Spleen (tissue), 11 donors: Measurements from ENCODE around the gene MPZL2. TPM values are rescaled to one million over a fixed set of nuclear protein-coding genes. Genes with fewer than 3 reads are reported as not detected.
A peak's percentile ranks its signal among the peaks of the same experiment; 100 is the strongest.

ENCODE experiments used
- DNase-seq: peaks from one replicate; pipeline ENCODE4 v3.0.0-alpha.2; 2020
- H3K27ac ChIP-seq, 8 donors: fragments of 200-600 bp; sonication (generic) in 7 of 8; 1 replicate in 4 of 8; 2 replicates in 4 of 8; pipeline versions ENCODE4 v1.5.0 to v1.8.0; 2016 to 2021; ENCODE audit warnings: inconsistent platforms in 4 of 8, mild to moderate bottlenecking in 4 of 8, moderate library complexity in 1 of 8
- H3K27me3 ChIP-seq, 7 donors: fragments of 200-600 bp; sonication (generic) in 6 of 7; replicated peaks in 1 of 7; 1 replicate in 4 of 7; 2 replicates in 3 of 7; pipeline versions ENCODE4 v1.5.0 to v1.8.0; 2016 to 2021; ENCODE audit warnings: inconsistent platforms in 3 of 7, mild to moderate bottlenecking in 1 of 7
- H3K36me3 ChIP-seq, 6 donors: fragments of 200-600 bp; sonication (generic) in 5 of 6; 1 replicate in 4 of 6; 2 replicates in 2 of 6; pipeline versions ENCODE4 v1.5.0 to v1.8.0; 2016 to 2021; ENCODE audit warnings: inconsistent platforms in 2 of 6
- H3K4me1 ChIP-seq, 6 donors: fragments of 200-600 bp; sonication (generic) in 5 of 6; 1 replicate in 3 of 6; 2 replicates in 3 of 6; pipeline versions ENCODE4 v1.5.0 to v1.8.0; 2016 to 2021; ENCODE audit warnings: inconsistent platforms in 3 of 6
- H3K4me3 ChIP-seq, 8 donors: fragments of 200-600 bp; sonication (generic) in 7 of 8; 1 replicate in 4 of 8; 2 replicates in 4 of 8; pipeline versions ENCODE4 v1.5.0 to v1.8.0; 2016 to 2021; ENCODE audit warnings: inconsistent platforms in 4 of 8, mild to moderate bottlenecking in 4 of 8, moderate library complexity in 2 of 8
- H3K9me3 ChIP-seq, 8 donors: fragments of 200-600 bp; sonication (generic) in 7 of 8; 1 replicate in 4 of 8; 2 replicates in 4 of 8; pipeline versions ENCODE4 v1.5.0 to v1.8.0; 2016 to 2021; ENCODE audit warnings: inconsistent platforms in 4 of 8
- CTCF ChIP-seq, 11 experiments: fragments of 200-600 bp in 7 of 11; fragments of 450-650 bp in 4 of 11; sonication (generic) in 4 of 11; IDR thresholded peaks in 8 of 11; conservative IDR thresholded peaks in 3 of 11; 1 replicate in 7 of 11; 2 replicates in 4 of 11; pipeline versions ENCODE4 v1.4.0 to v1.8.0; 2016 to 2021; ENCODE audit warnings: antibody characterized with exemption in 11 of 11, inconsistent platforms in 4 of 11, mild to moderate bottlenecking in 1 of 11
- POLR2A ChIP-seq, 3 donors: fragments of 450-650 bp; IDR thresholded peaks; one replicate each; pipeline ENCODE4 v1.5.1; 2017; ENCODE audit warnings: antibody characterized with exemption in 3 of 3, mild to moderate bottlenecking in 1 of 3
- POLR2AphosphoS5 ChIP-seq, 3 donors: sonication (generic); formaldehyde crosslinking; IDR thresholded peaks; one replicate each; pipeline ENCODE4 v1.5.1; 2017; ENCODE audit warnings: antibody characterized with exemption in 3 of 3
- WGBS, 5 donors: extraction: QIAGEN DNeasy Blood & Tissue Kit in 3 of 5; methylation state at CpG; one replicate each; pipeline versions ENCODE4 v1.1.5 to v1.1.7; 2013 to 2018; 5-methylcytosine and 5-hydroxymethylcytosine counted together
- intact Hi-C: fragments of 100-400 bp; cut with DNase I; formaldehyde crosslinking; loops from one replicate; pipeline ENCODE4 v1.15.0; 2023; ENCODE audit warnings: low total_unique reads
- polyA plus RNA-seq, 3 donors: library from polyadenylated mRNA; stranded (reverse); fragments of 200-250 nt; gene quantifications; one replicate each; pipeline ENCODE4 v1.2.1, GENCODE V29; 2013
- total RNA-seq, 7 donors: library from RNA; depleted of rRNA in 3 of 7; stranded (reverse); fragments of >200 nt in 3 of 7; fragmentation: NEBNext Ultra II Directional in 4 of 7; extraction: Animal tissue kit (Norgen Biotek cat#: 25700) in 4 of 7; gene quantifications; one replicate each; pipeline versions ENCODE4 v1.1.0 to v1.2.1, GENCODE V29; 2016 to 2021
- donor health status: healthy with polysubstance abuse.
- donor health status: DM: no; HTN: no; CAD: no; lungs with moderate emphysema.
- donor health status: DM: no; HTN: no; CAD: no.
- donor health status: Bipolar disorder and iron deficiency.
- donor health status: healthy.
- donor health status: DM: no; HTN: no; CAD: no.
- donor health status: DM: yes; HTN: yes; CAD: no.

The MPZL2 gene
- total and polyA plus RNA-seq, 10 donors, result 1.6 to 18.4 (median 8.7) TPM

DNA sequence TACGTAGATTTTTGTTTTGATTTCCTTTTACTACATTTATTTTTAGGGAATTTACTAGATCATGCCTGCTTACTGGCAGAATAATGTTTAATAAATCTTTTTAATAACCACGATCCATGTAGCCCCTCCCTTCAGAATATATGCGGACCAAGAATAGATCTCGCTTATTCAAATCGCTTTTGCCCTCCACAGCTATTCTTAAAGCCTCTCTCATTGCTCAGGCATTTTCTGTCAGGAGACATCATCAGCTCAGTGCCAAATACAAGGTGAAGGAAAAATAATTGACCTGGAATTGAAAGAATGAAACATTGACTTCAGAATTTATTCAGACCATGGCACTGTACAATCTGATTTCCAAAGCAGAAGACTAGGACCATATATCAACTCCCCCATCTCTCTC lies 29.3 kb downstream of the MPZL2 start:
- Histone ChIP-seq H3K4me3 (no peak overlapping the region), H3K4me1 (peaks cover 0 to 80% (median 24%) of the 10 kb centered on the region in 6 donors), H3K27me3 (no peaks in the 10 kb centered on the region), H3K36me3 (peaks cover 0 to 53% (median 16%) of the 10 kb centered on the region in 6 donors), H3K9me3 (no peaks in the 10 kb centered on the region), H3K27ac (no peak overlapping the region)
- no peak for TF ChIP-seq POLR2A (IDR thresholded peaks at IDR 0.05)
- TF ChIP-seq POLR2AphosphoS5 (IDR thresholded peaks at IDR 0.05), result no peak
- TF ChIP-seq CTCF (IDR thresholded peaks at IDR 0.05 in 8 of 11, conservative IDR thresholded peaks at IDR 0.05 in 3 of 11), result no peak
- DNase-seq, result no peak
- 93 to 97% (median 95%) methylated on average over 5 of the region's 5 CpGs for whole genome bisulfite sequencing, 5 donors
- intact Hi-C loops, result no loop called here

DNA sequence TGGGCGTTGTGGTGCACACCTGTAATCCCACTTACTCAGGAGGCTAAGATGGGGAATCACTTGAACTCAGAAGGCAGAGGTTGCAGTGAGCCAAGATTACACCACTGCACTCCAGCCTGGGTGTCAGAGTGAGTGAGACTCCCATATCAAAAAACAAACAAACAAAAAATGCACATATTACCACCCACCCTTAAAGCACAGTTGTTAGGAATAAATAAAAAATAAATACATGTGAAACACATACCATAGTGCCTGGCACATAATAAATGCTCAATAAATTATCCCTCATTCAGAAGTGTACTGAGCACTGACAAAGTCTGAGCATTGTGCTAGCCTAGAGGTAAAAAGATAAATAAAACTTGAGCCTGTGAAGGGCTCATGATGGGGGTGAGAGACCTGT lies 30.2 kb downstream of the MPZL2 start:
- H3K4me1 ChIP-seq, result peaks cover 10 to 80% (median 24%) of the 10 kb centered on the region in 6 donors
- no peak for TF ChIP-seq POLR2A (IDR thresholded peaks at IDR 0.05)
- no peak for TF ChIP-seq CTCF (IDR thresholded peaks at IDR 0.05 in 8 of 11, conservative IDR thresholded peaks at IDR 0.05 in 3 of 11)
- H3K27ac ChIP-seq, result peak overlapping the region in 4 of 8 donors; percentile 28 to 57 (median 32)
- intact Hi-C loops, result no loop called here
- H3K36me3 ChIP-seq, result peaks cover 0 to 53% (median 16%) of the 10 kb centered on the region in 6 donors
- H3K4me3 ChIP-seq, result no peak overlapping the region
- no peaks in the 10 kb centered on the region for H3K9me3 ChIP-seq
- no peaks in the 10 kb centered on the region for H3K27me3 ChIP-seq
- DNase-seq, result no peak
- 92 to 100% (median 97%) methylated on average over 1 of the region's 1 CpG for WGBS, 5 donors

- H3K4me1 ChIP-seq, result peaks cover 14 to 80% (median 24%) of the 10 kb centered on the region in 6 donors
- TF ChIP-seq POLR2A (IDR thresholded peaks at IDR 0.05) (no peak), CTCF (IDR thresholded peaks at IDR 0.05 in 8 of 11, conservative IDR thresholded peaks at IDR 0.05 in 3 of 11) (no peak), POLR2AphosphoS5 (IDR thresholded peaks at IDR 0.05) (no peak)
- no peaks in the 10 kb centered on the region for H3K27me3 ChIP-seq
- intact Hi-C loops, result no loop called here
- DNase-seq, result no peak
- WGBS, 5 donors, result 85 to 96% (median 90%) methylated on average over 5 of the region's 5 CpGs
- peaks cover 0 to 53% (median 16%) of the 10 kb centered on the region in 6 donors for H3K36me3 ChIP-seq
- H3K27ac ChIP-seq, result peak overlapping the region in 4 of 8 donors; percentile 28 to 57 (median 32)
- no peaks in the 10 kb centered on the region for H3K9me3 ChIP-seq
- H3K4me3 ChIP-seq, result no peak overlapping the region
Measured at GRCh38 chr11:118233377-118233776, 30.7 kb downstream of the MPZL2 start.

DNA sequence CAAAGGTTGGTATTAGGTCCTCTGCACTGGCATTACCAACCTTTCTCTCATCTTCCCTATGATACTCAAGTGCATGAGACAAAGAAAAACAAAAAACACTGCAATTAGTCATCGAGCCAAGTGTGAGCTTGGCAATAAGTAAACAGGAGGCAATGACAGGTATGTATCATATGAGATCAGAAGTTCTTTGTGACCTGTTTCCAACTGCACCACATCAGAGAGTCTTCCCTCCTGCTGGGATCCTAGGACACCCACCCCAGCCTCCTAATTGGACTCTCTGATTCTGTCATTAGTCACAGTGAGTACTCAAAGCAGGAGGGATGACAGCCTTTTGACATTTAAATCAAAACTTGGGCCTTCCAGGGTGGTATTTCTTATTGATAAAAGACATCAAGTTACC lies 31.4 kb downstream of the MPZL2 start:
- WGBS, 5 donors, result 80 to 92% (median 84%) methylated on average over 1 of the region's 1 CpG
- H3K4me1 ChIP-seq, result peaks cover 14 to 80% (median 27%) of the 10 kb centered on the region in 6 donors

More for the DNA sequence above, 31.4 kb downstream of the MPZL2 start:
- H3K9me3 ChIP-seq, result no peaks in the 10 kb centered on the region
- no peak overlapping the region for H3K4me3 ChIP-seq
- no peak for TF ChIP-seq CTCF (IDR thresholded peaks at IDR 0.05 in 8 of 11, conservative IDR thresholded peaks at IDR 0.05 in 3 of 11)
- no peak for TF ChIP-seq POLR2AphosphoS5 (IDR thresholded peaks at IDR 0.05)
- TF ChIP-seq POLR2A (IDR thresholded peaks at IDR 0.05), result no peak
- peaks cover 0 to 53% (median 16%) of the 10 kb centered on the region in 6 donors for H3K36me3 ChIP-seq
- peak overlapping the region in 2 of 8 donors; percentile 36 to 57 for H3K27ac ChIP-seq
- no peak for DNase-seq
- no peaks in the 10 kb centered on the region for H3K27me3 ChIP-seq
- intact Hi-C loops, result no loop called here
